WTC11 (cell line): ENCODE measurements around the gene EXPH5. TPM values are rescaled to one million over a fixed set of nuclear protein-coding genes. Genes with fewer than 3 reads are reported as not detected.

Experiments
- ATAC-seq: fragments of 200-7000 bp; cut with Tn5 transposase; 2 replicates; pipeline ENCODE4 v1.10.0; 2021; ENCODE audit warnings: mild to moderate bottlenecking, moderate library complexity
- CTCF ChIA-PET: fragments of 300-600 bp; sonication (Branson Sonifier 250); formaldehyde crosslinking; loops from one replicate; lab custom pipeline; 2021; ENCODE audit warnings: antibody characterized with exemption; lab: Charles Lee
- POLR2A ChIA-PET: fragments of 350-600 bp; sonication (Branson Sonifier 250); formaldehyde crosslinking; loops from one replicate; lab custom pipeline; 2021; ENCODE audit warnings: antibody characterized with exemption; lab: Charles Lee
- DNase-seq: peaks from one replicate; pipeline ENCODE4 v3.0.0; 2021; ENCODE audit warnings: low spot score
- H3K27ac Mint-ChIP-seq: 2 replicates; pipeline ENCODE4 v1.8.0; 2021; ENCODE audit warnings: mixed read lengths
- H3K27me3 Mint-ChIP-seq: 2 replicates; pipeline ENCODE4 v1.8.0; 2021; ENCODE audit warnings: low read depth, mild to moderate bottlenecking, moderate library complexity, mixed read lengths
- H3K36me3 Mint-ChIP-seq: 2 replicates; pipeline ENCODE4 v1.8.0; 2021; ENCODE audit warnings: mixed read lengths
- H3K4me1 Mint-ChIP-seq: 2 replicates; pipeline ENCODE4 v1.8.0; 2022; ENCODE audit warnings: mixed read lengths
- H3K4me3 Mint-ChIP-seq: 2 replicates; pipeline ENCODE4 v1.8.0; 2021; ENCODE audit warnings: mild to moderate bottlenecking, moderate library complexity, mixed read lengths
- H3K9me3 Mint-ChIP-seq: 2 replicates; pipeline ENCODE4 v1.8.0; 2021; ENCODE audit warnings: mixed read lengths
- ARID4B ChIP-seq: sonication (generic); formaldehyde crosslinking; IDR thresholded peaks from 2 replicates; pipeline ENCODE4 v1.8.0; 2023; ENCODE audit warnings: missing genetic modification reagents, mild to moderate bottlenecking, borderline replicate concordance
- ATF1 ChIP-seq: sonication (generic); formaldehyde crosslinking; IDR thresholded peaks from 2 replicates; pipeline ENCODE4 v1.8.1; 2023; ENCODE audit warnings: mild to moderate bottlenecking, moderate library complexity, missing genetic modification reagents
- CREM ChIP-seq: sonication (generic); formaldehyde crosslinking; IDR thresholded peaks from 2 replicates; pipeline ENCODE4 v1.8.1; 2022; ENCODE audit warnings: mild to moderate bottlenecking, missing genetic modification reagents, moderate library complexity
- ESRRA ChIP-seq: sonication (generic); formaldehyde crosslinking; IDR thresholded peaks from 2 replicates; pipeline ENCODE4 v1.8.1; 2022; ENCODE audit warnings: mild to moderate bottlenecking, missing genetic modification reagents, borderline replicate concordance
- ETV6 ChIP-seq: sonication (generic); formaldehyde crosslinking; IDR thresholded peaks from 2 replicates; pipeline ENCODE4 v1.8.1; 2022; ENCODE audit warnings: mild to moderate bottlenecking, missing genetic modification reagents
- FOXK1 ChIP-seq: sonication (generic); formaldehyde crosslinking; IDR thresholded peaks from 2 replicates; pipeline ENCODE4 v1.8.0; 2022; ENCODE audit warnings: mild to moderate bottlenecking, moderate library complexity, missing genetic modification reagents
- FOXP1 ChIP-seq: sonication (generic); formaldehyde crosslinking; IDR thresholded peaks from 2 replicates; pipeline ENCODE4 v1.8.0; 2022; ENCODE audit warnings: missing genetic modification reagents, mild to moderate bottlenecking, moderate library complexity, borderline replicate concordance
- FOXP4 ChIP-seq: sonication (generic); formaldehyde crosslinking; IDR thresholded peaks from 2 replicates; pipeline ENCODE4 v1.8.0; 2022; ENCODE audit warnings: mild to moderate bottlenecking, missing genetic modification reagents
- HMGXB4 ChIP-seq: sonication (generic); formaldehyde crosslinking; IDR thresholded peaks from 2 replicates; pipeline ENCODE4 v1.8.1; 2023; ENCODE audit warnings: mild to moderate bottlenecking, moderate library complexity, missing genetic modification reagents
- KAT7 ChIP-seq: sonication (generic); formaldehyde crosslinking; IDR thresholded peaks from 2 replicates; pipeline ENCODE4 v1.8.1; 2023; ENCODE audit warnings: missing genetic modification reagents, mild to moderate bottlenecking, borderline replicate concordance
- MAX ChIP-seq: sonication (generic); formaldehyde crosslinking; IDR thresholded peaks from 2 replicates; pipeline ENCODE4 v1.8.0; 2022; ENCODE audit warnings: mild to moderate bottlenecking, missing genetic modification reagents
- MYBL2 ChIP-seq: sonication (generic); formaldehyde crosslinking; IDR thresholded peaks from 2 replicates; pipeline ENCODE4 v1.8.1; 2023; ENCODE audit warnings: mild to moderate bottlenecking, moderate library complexity, missing genetic modification reagents
- NFE2L1 ChIP-seq: sonication (generic); formaldehyde crosslinking; IDR thresholded peaks from 2 replicates; pipeline ENCODE4 v1.8.1; 2023; ENCODE audit warnings: missing genetic modification reagents
- NFYB ChIP-seq: sonication (generic); formaldehyde crosslinking; conservative IDR thresholded peaks from 2 replicates; pipeline ENCODE4 v1.8.0; 2022; ENCODE audit warnings: low read depth, missing genetic modification reagents
- PREB ChIP-seq: sonication (generic); formaldehyde crosslinking; IDR thresholded peaks from 2 replicates; pipeline ENCODE4 v1.8.1; 2022; ENCODE audit warnings: mild to moderate bottlenecking, missing genetic modification reagents, moderate library complexity, borderline replicate concordance
- RELA ChIP-seq: sonication (generic); formaldehyde crosslinking; IDR thresholded peaks from 2 replicates; pipeline ENCODE4 v1.8.1; 2022; ENCODE audit warnings: missing genetic modification reagents, mild to moderate bottlenecking, borderline replicate concordance
- TEAD1 ChIP-seq: sonication (generic); formaldehyde crosslinking; IDR thresholded peaks from 2 replicates; pipeline ENCODE4 v1.8.0; 2022; ENCODE audit warnings: mild to moderate bottlenecking, missing genetic modification reagents
- USF2 ChIP-seq: sonication (generic); formaldehyde crosslinking; IDR thresholded peaks from 2 replicates; pipeline ENCODE4 v1.8.1; 2023; ENCODE audit warnings: mild to moderate bottlenecking, missing genetic modification reagents, moderate library complexity
- ZNF423 ChIP-seq: fragments of 250-450 bp; sonication (Bioruptor Pico); IDR thresholded peaks from 2 replicates; pipeline ENCODE4 v2.1.2; 2022; ENCODE audit warnings: mild to moderate bottlenecking, moderate library complexity
- ZNF425 ChIP-seq: fragments of 250-450 bp; sonication (Bioruptor Pico); conservative IDR thresholded peaks from 2 replicates; pipeline ENCODE4 v1.9.0; 2021; ENCODE audit warnings: mild to moderate bottlenecking
- total RNA-seq: library from RNA; stranded (reverse); gene quantifications from 3 replicates; pipeline ENCODE4 v1.2.3, GENCODE V29; 2021

The EXPH5 gene
- total RNA-seq, 1 experiment from 2014 or later = 11.2 TPM

- DNase-seq (peak; percentile 68), ATAC-seq (peak; percentile 66)
- Mint-ChIP-seq H3K27ac (peak within 1 kb of the TSS; percentile 100), H3K4me3 (peak within 1 kb of the TSS; percentile 99), H3K36me3 (no peaks in the 10 kb centered on the region), H3K9me3 (no peaks in the 10 kb centered on the region), H3K27me3 (peaks cover 15% of the 10 kb centered on the region), H3K4me1 (peaks cover 18% of the 10 kb centered on the region)
- POLR2A ChIA-PET = interaction anchor here (0.6 to 1.0 kb wide), 2 partner anchors 104 to 276 kb away, joined by 3 read pairs; partner anchors contain the start of gene NPAT
- CTCF ChIA-PET = no interaction called here
- TF ChIP-seq FOXP1 (CRISPR knock-in tag) (0 out of 2 replicates have a peak, but pooled peaks have one; percentile 54), ARID4B (CRISPR knock-in tag) (no peak; the same call in 1 of the 2 replicates), RELA (CRISPR knock-in tag) (0 out of 2 replicates have a peak, but pooled peaks have one; percentile 29), NFYB (CRISPR knock-in tag) (no peak), FOXK1 (CRISPR knock-in tag) (no peak; the same call in 1 of the 2 replicates), ESRRA (CRISPR knock-in tag) (peak; percentile 55; the same call in 1 of the 2 replicates), CREM (CRISPR knock-in tag) (peak; percentile 64; the same call in 1 of the 2 replicates), ZNF425 (CRISPR knock-in tag) (no peak), MYBL2 (CRISPR knock-in tag) (0 out of 2 replicates have a peak, but pooled peaks have one; percentile 31), ATF1 (CRISPR knock-in tag) (no peak), FOXP4 (peak; percentile 20; the same call in 1 of the 2 replicates), NFE2L1 (CRISPR knock-in tag) (peak; percentile 37; the same call in 1 of the 2 replicates), HMGXB4 (CRISPR knock-in tag) (peak; percentile 71; the same call in 1 of the 2 replicates), TEAD1 (CRISPR knock-in tag) (peak; percentile 49; the same call in 1 of the 2 replicates), ETV6 (CRISPR knock-in tag) (0 out of 2 replicates have a peak, but pooled peaks have one; percentile 8), ZNF423 (CRISPR knock-in tag) (peak; percentile 91), MAX (peak; percentile 56), USF2 (no peak), KAT7 (CRISPR knock-in tag) (peak; percentile 97; the same call in 1 of the 2 replicates), PREB (no peak)
Measured at GRCh38 chr11:108498046-108498815, 95.3 kb downstream of the EXPH5 start, which contains the start of gene POGLUT3. Gene POGLUT3 (minus strand): TSS chr11:108498384. CDS start chr11:108498366, 18 bp downstream.
